Neural cell (in vitro differentiated cells): Measurements from ENCODE around the gene TSPAN18. TPM values are rescaled to one million over a fixed set of nuclear protein-coding genes. Genes with fewer than 3 reads are reported as not detected.

ENCODE experiments used
- H2AFZ ChIP-seq: fragments of 200-600, 300-800 bp; sonication (generic), shearing (Covaris generic); 2 replicates; pipeline ENCODE4 v1.6.0; 2014; ENCODE audit warnings: low read depth, mild to moderate bottlenecking, antibody characterized with exemption, low read length, moderate library complexity
- H3F3A ChIP-seq: fragments of 200-600 bp; shearing (Covaris generic); 2 replicates; pipeline ENCODE4 v1.6.1; 2016; ENCODE audit warnings: mild to moderate bottlenecking, moderate library complexity, mixed read lengths, antibody characterized with exemption, low read length; ENCODE audit not compliant: insufficient read depth, poor library complexity, severe bottlenecking
- H3K27ac ChIP-seq: fragments of 200-600, 300-800 bp; sonication (generic), shearing (Covaris generic); 2 replicates; pipeline ENCODE4 v1.5.1; 2014; ENCODE audit warnings: mild to moderate bottlenecking, low read length, moderate library complexity
- H3K27me3 ChIP-seq: fragments of 300-800, 200-600 bp; sonication (generic), shearing (Covaris generic); 2 replicates; pipeline ENCODE4 v1.6.0; 2014; ENCODE audit warnings: mild to moderate bottlenecking, low read depth, low read length, moderate library complexity; ENCODE audit not compliant: insufficient read depth
- H3K36me3 ChIP-seq: fragments of 300-800, 200-600 bp; sonication (generic), shearing (Covaris generic); 2 replicates; pipeline ENCODE4 v1.5.1; 2014; ENCODE audit warnings: mild to moderate bottlenecking, antibody characterized with exemption, low read length, moderate library complexity; ENCODE audit not compliant: insufficient read depth
- H3K4me2 ChIP-seq: fragments of 300-800, 200-600 bp; sonication (generic), shearing (Covaris generic); 2 replicates; pipeline ENCODE4 v1.6.0; 2014; ENCODE audit warnings: mild to moderate bottlenecking, low read length
- H3K4me3 ChIP-seq: fragments of 300-800, 200-600 bp; sonication (generic), shearing (Covaris generic); 2 replicates; pipeline ENCODE4 v1.5.1; 2014; ENCODE audit warnings: mild to moderate bottlenecking, low read length, moderate library complexity
- H3K79me2 ChIP-seq: fragments of 200-600 bp; shearing (Covaris generic); replicated peaks from 2 replicates; pipeline ENCODE4 v1.6.0; 2014; ENCODE audit warnings: mild to moderate bottlenecking, low read length, moderate library complexity; ENCODE audit not compliant: insufficient read depth
- H3K9ac ChIP-seq: fragments of 300-800, 200-600 bp; sonication (generic), shearing (Covaris generic); 2 replicates; pipeline ENCODE4 v1.6.1; 2016; ENCODE audit warnings: mild to moderate bottlenecking, low read length, mixed read lengths
- H3K9me2 ChIP-seq: fragments of 200-600 bp; shearing (Covaris generic); 2 replicates; pipeline ENCODE4 v1.6.1; 2016; ENCODE audit warnings: mild to moderate bottlenecking, low read length, mixed read lengths; ENCODE audit not compliant: insufficient read depth
- H3K9me3 ChIP-seq: fragments of 200-600, 300-800 bp; sonication (generic), shearing (Covaris generic); 2 replicates; pipeline ENCODE4 v1.6.1; 2016; ENCODE audit warnings: mild to moderate bottlenecking, mixed run types, low read length, moderate library complexity, mixed read lengths
- H4K20me1 ChIP-seq: fragments of 200-600 bp; shearing (Covaris generic); 2 replicates; pipeline ENCODE4 v1.6.1; 2016; ENCODE audit warnings: mild to moderate bottlenecking, mixed run types; ENCODE audit not compliant: insufficient read depth
- EP300 ChIP-seq: fragments of 450-650 bp; conservative IDR thresholded peaks from 2 replicates; pipeline ENCODE4 v1.6.1; 2014; ENCODE audit warnings: antibody characterized with exemption, mild to moderate bottlenecking, moderate library complexity; ENCODE audit not compliant: poor library complexity, severe bottlenecking
- EZH2 ChIP-seq: fragments of 200-600, 300-800 bp; shearing (Covaris generic), sonication (generic); IDR thresholded peaks from 2 replicates; pipeline ENCODE4 v1.6.1; 2014; ENCODE audit warnings: antibody characterized with exemption, low read length, borderline replicate concordance, mild to moderate bottlenecking; ENCODE audit not compliant: insufficient read depth, poor library complexity, severe bottlenecking
- POLR2AphosphoS5 ChIP-seq: IDR thresholded peaks from 2 replicates; pipeline ENCODE4 v1.6.1; 2012
- RAD21 ChIP-seq: fragments of 450-650 bp; conservative IDR thresholded peaks from 2 replicates; pipeline ENCODE4 v1.6.1; 2014; ENCODE audit warnings: antibody characterized with exemption, mild to moderate bottlenecking, moderate library complexity
- polyA plus RNA-seq: library from polyadenylated mRNA; depleted of rRNA; stranded (reverse); fragments of >200 nt; gene quantifications from 2 replicates; pipeline ENCODE4 v1.2.3, GENCODE V29; 2014
- TF ChIP-seq, protein P1 (sequence below): IDR thresholded peaks from 2 replicates; pipeline ENCODE4 v1.6.1; 2012; ENCODE audit warnings: borderline replicate concordance
- TF ChIP-seq, protein P2 (sequence below): fragments of 450-650 bp; IDR thresholded peaks from 2 replicates; pipeline ENCODE4 v1.5.1; 2014; ENCODE audit warnings: antibody characterized with exemption, mild to moderate bottlenecking, moderate library complexity; ENCODE audit not compliant: poor library complexity, severe bottlenecking

TSPAN18 gene
- polyA plus RNA-seq, 1 donor from 2014 or later, result 8.4 TPM

DNA sequence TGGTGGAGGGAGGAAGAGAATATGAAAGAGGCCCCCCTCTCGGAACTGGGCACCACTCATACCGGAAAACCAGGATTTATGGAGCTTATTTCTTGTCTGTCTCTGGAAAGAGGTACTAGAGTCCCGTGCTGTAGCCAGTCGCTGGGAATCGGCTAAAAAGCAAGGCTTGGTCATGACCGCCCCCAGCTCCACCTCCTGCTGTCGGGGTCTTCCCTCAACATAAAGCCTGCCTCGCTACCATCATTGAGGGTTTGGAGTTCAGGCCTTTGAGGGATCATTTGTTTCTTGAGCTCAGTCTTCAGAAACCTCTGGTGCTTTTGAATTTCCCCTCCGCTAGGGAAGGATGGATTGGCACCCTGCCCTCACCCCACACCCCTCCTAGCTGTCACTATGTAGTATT is 97.1 kb downstream of the TSPAN18 start:
- no peaks in the 10 kb centered on the region for H3K79me2 ChIP-seq
- no peak overlapping the region for H3K4me2 ChIP-seq
- H3K36me3 ChIP-seq, result no peaks in the 10 kb centered on the region
- H3F3A ChIP-seq, result no peaks in the 10 kb centered on the region
- H2AFZ ChIP-seq, result no peak overlapping the region
- no peaks in the 10 kb centered on the region for H4K20me1 ChIP-seq
- no peaks in the 10 kb centered on the region for H3K27me3 ChIP-seq
- TF ChIP-seq, protein P1, sequence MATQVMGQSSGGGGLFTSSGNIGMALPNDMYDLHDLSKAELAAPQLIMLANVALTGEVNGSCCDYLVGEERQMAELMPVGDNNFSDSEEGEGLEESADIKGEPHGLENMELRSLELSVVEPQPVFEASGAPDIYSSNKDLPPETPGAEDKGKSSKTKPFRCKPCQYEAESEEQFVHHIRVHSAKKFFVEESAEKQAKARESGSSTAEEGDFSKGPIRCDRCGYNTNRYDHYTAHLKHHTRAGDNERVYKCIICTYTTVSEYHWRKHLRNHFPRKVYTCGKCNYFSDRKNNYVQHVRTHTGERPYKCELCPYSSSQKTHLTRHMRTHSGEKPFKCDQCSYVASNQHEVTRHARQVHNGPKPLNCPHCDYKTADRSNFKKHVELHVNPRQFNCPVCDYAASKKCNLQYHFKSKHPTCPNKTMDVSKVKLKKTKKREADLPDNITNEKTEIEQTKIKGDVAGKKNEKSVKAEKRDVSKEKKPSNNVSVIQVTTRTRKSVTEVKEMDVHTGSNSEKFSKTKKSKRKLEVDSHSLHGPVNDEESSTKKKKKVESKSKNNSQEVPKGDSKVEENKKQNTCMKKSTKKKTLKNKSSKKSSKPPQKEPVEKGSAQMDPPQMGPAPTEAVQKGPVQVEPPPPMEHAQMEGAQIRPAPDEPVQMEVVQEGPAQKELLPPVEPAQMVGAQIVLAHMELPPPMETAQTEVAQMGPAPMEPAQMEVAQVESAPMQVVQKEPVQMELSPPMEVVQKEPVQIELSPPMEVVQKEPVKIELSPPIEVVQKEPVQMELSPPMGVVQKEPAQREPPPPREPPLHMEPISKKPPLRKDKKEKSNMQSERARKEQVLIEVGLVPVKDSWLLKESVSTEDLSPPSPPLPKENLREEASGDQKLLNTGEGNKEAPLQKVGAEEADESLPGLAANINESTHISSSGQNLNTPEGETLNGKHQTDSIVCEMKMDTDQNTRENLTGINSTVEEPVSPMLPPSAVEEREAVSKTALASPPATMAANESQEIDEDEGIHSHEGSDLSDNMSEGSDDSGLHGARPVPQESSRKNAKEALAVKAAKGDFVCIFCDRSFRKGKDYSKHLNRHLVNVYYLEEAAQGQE, result no peak
- TF ChIP-seq, protein P2, sequence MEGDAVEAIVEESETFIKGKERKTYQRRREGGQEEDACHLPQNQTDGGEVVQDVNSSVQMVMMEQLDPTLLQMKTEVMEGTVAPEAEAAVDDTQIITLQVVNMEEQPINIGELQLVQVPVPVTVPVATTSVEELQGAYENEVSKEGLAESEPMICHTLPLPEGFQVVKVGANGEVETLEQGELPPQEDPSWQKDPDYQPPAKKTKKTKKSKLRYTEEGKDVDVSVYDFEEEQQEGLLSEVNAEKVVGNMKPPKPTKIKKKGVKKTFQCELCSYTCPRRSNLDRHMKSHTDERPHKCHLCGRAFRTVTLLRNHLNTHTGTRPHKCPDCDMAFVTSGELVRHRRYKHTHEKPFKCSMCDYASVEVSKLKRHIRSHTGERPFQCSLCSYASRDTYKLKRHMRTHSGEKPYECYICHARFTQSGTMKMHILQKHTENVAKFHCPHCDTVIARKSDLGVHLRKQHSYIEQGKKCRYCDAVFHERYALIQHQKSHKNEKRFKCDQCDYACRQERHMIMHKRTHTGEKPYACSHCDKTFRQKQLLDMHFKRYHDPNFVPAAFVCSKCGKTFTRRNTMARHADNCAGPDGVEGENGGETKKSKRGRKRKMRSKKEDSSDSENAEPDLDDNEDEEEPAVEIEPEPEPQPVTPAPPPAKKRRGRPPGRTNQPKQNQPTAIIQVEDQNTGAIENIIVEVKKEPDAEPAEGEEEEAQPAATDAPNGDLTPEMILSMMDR, result no peak
- TF ChIP-seq EP300 (no peak), RAD21 (no peak)
- H3K9ac ChIP-seq, result no peak overlapping the region
- H3K4me3 ChIP-seq, result no peak overlapping the region
- no peaks in the 10 kb centered on the region for H3K9me3 ChIP-seq
- H3K27ac ChIP-seq, result no peak overlapping the region
- no peaks in the 10 kb centered on the region for H3K9me2 ChIP-seq

DNA sequence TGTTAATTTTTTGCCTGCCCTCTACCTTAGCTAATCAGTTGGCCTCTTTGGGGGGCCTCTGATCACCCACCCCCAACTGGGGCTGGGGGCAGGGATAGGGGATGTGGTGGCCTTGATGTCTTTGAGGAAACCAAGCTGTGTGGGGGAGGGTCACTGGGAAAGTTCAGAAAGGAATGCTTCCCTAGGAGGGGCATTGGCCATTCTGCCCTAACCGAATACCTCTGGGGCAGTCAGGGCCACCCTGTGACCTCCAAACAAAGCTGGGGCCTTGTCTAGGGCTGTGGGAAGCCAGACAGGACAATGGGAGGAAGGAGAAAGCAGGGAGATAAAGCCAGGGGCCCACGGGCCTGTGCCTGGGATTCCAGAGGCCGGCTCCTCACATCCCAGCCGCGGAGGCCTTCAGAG is 97.5 kb downstream of the TSPAN18 start:
- no peak overlapping the region for H3K4me3 ChIP-seq
- no peak overlapping the region for H3K9ac ChIP-seq
- H3K27ac ChIP-seq, result no peak overlapping the region
- no peaks in the 10 kb centered on the region for H3K9me2 ChIP-seq
- TF ChIP-seq POLR2AphosphoS5 (no peak), EZH2 (no peak)
- TF ChIP-seq, protein P1, result no peak
- H3K9me3 ChIP-seq, result no peaks in the 10 kb centered on the region
- no peaks in the 10 kb centered on the region for H3K79me2 ChIP-seq
- H3K4me2 ChIP-seq, result no peak overlapping the region
- no peaks in the 10 kb centered on the region for H3F3A ChIP-seq
- no peaks in the 10 kb centered on the region for H4K20me1 ChIP-seq
- no peak overlapping the region for H2AFZ ChIP-seq
- no peaks in the 10 kb centered on the region for H3K36me3 ChIP-seq
- H3K27me3 ChIP-seq, result no peaks in the 10 kb centered on the region
